ENCODE data around the gene IFNG. TPM values are rescaled to one million over a fixed set of nuclear protein-coding genes. Genes with fewer than 3 reads are reported as not detected.
"Not testable (repeated sequence)": the region's sequence is repeated elsewhere in the genome, so short reads cannot be mapped to it uniquely, and the experiment has no call there.

IFNG gene
- polyA plus RNA-seq, 1 donor from 2014 or later, result not detected

DNA sequence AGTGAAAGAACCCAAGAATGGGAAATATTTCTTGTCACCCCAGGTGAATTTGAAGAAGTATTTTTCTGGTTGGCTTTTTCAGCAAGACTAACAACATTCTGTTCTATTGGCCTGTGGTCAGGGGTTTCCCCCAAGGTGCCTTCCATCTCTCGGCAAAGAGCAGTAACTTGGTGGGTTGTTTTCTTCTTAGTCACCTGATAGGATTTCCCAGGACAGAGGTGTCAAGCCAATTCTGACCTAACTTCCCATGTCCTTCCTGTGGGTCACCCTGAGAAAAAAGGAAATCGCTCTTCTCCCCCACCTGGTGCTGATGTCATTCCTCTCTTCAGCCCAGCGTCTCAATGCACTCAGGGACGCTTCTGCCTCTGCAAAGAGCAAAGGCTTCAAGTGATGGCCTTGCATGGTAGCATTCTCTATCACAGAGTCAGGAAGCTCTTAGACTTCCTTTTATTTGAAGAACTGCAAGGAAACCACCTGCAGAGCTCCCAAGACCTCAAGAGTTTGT lies 16.1 kb upstream of the IFNG start:
- no peak overlapping the region for H2AFZ ChIP-seq (ENCODE audit: low read depth, low read length)
- no peaks in the 10 kb centered on the region for H3K36me3 ChIP-seq (ENCODE audit: insufficient read depth, low read length)
- H3K4me2 ChIP-seq (ENCODE audit: low read length), result no peak overlapping the region
- H3F3A ChIP-seq (ENCODE audit: insufficient read depth, low read length, poor library complexity, severe bottlenecking), result no peaks in the 10 kb centered on the region
- no peaks in the 10 kb centered on the region for H3K9me2 ChIP-seq (ENCODE audit: insufficient read depth, low read length)
- H3K27ac ChIP-seq (ENCODE audit: low read length), result no peak overlapping the region
- H3K27me3 ChIP-seq (ENCODE audit: insufficient read depth, low read depth, low read length), result no peaks in the 10 kb centered on the region
- H3K9ac ChIP-seq (ENCODE audit: low read length), result no peak overlapping the region
- no peak overlapping the region for H3K4me3 ChIP-seq (ENCODE audit: low read length)
- no peak for TF ChIP-seq EP300 (conservative IDR thresholded peaks at IDR 0.05; ENCODE audit: poor library complexity, severe bottlenecking)
- no peaks in the 10 kb centered on the region for H4K20me1 ChIP-seq (ENCODE audit: insufficient read depth)
- H3K9me3 ChIP-seq (ENCODE audit: low read length), result no peaks in the 10 kb centered on the region
- H3K79me2 ChIP-seq (replicated peaks; ENCODE audit: insufficient read depth, low read length), result no peaks in the 10 kb centered on the region

DNA sequence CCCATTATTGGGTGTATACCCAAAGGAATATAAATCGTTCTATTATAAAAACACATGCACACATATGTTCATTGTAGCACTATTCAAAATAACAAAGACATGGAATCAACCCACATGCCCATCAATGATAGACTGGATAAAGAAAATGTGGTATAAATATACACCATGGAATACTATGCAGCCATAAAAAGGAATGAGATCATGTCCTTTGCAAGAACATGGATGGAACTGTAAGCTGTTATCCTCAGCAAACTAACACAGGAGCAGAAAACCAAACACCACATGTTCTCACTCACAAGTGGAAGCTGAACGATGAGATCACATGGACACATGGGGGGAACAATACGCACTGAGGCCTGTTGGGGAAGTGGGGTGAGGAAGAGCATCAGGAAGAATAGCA lies 15.2 kb upstream of the IFNG start:
- H3K27me3 ChIP-seq (ENCODE audit: insufficient read depth, low read depth, low read length); H4K20me1 ChIP-seq (ENCODE audit: insufficient read depth); H3K9ac ChIP-seq (ENCODE audit: low read length): not testable (repeated sequence)

DNA sequence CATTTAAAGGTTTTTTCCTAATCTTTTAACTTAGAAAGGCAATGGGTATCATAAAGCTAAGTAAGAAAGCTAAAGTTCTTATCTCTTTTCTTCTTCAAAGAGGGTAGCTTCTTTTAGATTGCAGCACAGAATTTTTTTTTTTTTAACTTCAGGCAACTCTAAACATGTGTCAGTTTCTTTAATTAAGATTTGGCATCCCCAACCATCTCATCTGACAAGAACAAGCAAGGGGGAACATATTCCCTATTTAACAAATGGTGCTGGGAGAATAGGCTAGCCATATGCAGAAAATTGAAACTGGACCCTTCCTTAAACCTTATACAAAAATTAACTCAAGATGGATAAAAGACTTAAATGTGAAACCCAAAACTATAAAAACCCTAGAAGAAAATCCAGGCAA lies 14.3 kb upstream of the IFNG start:
- H2AFZ ChIP-seq (ENCODE audit: low read depth, low read length), result no peak overlapping the region
- no peaks in the 10 kb centered on the region for H3K79me2 ChIP-seq (replicated peaks; ENCODE audit: insufficient read depth, low read length)
- no peaks in the 10 kb centered on the region for H3K9me3 ChIP-seq (ENCODE audit: low read length)
- no peaks in the 10 kb centered on the region for H3F3A ChIP-seq (ENCODE audit: insufficient read depth, low read length, poor library complexity, severe bottlenecking)
- no peak overlapping the region for H3K27ac ChIP-seq (ENCODE audit: low read length)
- no peaks in the 10 kb centered on the region for H3K9me2 ChIP-seq (ENCODE audit: insufficient read depth, low read length)
- no peak overlapping the region for H3K9ac ChIP-seq (ENCODE audit: low read length)
- H3K4me3 ChIP-seq (ENCODE audit: low read length), result no peak overlapping the region
- H3K4me2 ChIP-seq (ENCODE audit: low read length), result no peak overlapping the region
- H4K20me1 ChIP-seq (ENCODE audit: insufficient read depth), result no peaks in the 10 kb centered on the region
- TF ChIP-seq EZH2 (IDR thresholded peaks at IDR 0.05; ENCODE audit: borderline replicate concordance, insufficient read depth, low read length, poor library complexity, severe bottlenecking) (no peak), RAD21 (conservative IDR thresholded peaks at IDR 0.05) (no peak), SMC3 (conservative IDR thresholded peaks at IDR 0.05; ENCODE audit: poor library complexity) (no peak), TAF1 (IDR thresholded peaks at IDR 0.05; ENCODE audit: low read depth) (no peak), POLR2AphosphoS5 (IDR thresholded peaks at IDR 0.05) (no peak), MXI1 (conservative IDR thresholded peaks at IDR 0.05; ENCODE audit: poor library complexity, severe bottlenecking) (no peak)
- TF ChIP-seq, protein P1, sequence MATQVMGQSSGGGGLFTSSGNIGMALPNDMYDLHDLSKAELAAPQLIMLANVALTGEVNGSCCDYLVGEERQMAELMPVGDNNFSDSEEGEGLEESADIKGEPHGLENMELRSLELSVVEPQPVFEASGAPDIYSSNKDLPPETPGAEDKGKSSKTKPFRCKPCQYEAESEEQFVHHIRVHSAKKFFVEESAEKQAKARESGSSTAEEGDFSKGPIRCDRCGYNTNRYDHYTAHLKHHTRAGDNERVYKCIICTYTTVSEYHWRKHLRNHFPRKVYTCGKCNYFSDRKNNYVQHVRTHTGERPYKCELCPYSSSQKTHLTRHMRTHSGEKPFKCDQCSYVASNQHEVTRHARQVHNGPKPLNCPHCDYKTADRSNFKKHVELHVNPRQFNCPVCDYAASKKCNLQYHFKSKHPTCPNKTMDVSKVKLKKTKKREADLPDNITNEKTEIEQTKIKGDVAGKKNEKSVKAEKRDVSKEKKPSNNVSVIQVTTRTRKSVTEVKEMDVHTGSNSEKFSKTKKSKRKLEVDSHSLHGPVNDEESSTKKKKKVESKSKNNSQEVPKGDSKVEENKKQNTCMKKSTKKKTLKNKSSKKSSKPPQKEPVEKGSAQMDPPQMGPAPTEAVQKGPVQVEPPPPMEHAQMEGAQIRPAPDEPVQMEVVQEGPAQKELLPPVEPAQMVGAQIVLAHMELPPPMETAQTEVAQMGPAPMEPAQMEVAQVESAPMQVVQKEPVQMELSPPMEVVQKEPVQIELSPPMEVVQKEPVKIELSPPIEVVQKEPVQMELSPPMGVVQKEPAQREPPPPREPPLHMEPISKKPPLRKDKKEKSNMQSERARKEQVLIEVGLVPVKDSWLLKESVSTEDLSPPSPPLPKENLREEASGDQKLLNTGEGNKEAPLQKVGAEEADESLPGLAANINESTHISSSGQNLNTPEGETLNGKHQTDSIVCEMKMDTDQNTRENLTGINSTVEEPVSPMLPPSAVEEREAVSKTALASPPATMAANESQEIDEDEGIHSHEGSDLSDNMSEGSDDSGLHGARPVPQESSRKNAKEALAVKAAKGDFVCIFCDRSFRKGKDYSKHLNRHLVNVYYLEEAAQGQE (IDR thresholded peaks at IDR 0.05; ENCODE audit: borderline replicate concordance), result no peak
- TF ChIP-seq, protein P2, sequence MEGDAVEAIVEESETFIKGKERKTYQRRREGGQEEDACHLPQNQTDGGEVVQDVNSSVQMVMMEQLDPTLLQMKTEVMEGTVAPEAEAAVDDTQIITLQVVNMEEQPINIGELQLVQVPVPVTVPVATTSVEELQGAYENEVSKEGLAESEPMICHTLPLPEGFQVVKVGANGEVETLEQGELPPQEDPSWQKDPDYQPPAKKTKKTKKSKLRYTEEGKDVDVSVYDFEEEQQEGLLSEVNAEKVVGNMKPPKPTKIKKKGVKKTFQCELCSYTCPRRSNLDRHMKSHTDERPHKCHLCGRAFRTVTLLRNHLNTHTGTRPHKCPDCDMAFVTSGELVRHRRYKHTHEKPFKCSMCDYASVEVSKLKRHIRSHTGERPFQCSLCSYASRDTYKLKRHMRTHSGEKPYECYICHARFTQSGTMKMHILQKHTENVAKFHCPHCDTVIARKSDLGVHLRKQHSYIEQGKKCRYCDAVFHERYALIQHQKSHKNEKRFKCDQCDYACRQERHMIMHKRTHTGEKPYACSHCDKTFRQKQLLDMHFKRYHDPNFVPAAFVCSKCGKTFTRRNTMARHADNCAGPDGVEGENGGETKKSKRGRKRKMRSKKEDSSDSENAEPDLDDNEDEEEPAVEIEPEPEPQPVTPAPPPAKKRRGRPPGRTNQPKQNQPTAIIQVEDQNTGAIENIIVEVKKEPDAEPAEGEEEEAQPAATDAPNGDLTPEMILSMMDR (IDR thresholded peaks at IDR 0.05; ENCODE audit: poor library complexity, severe bottlenecking), result no peak
- no peaks in the 10 kb centered on the region for H3K27me3 ChIP-seq (ENCODE audit: insufficient read depth, low read depth, low read length)
- no peaks in the 10 kb centered on the region for H3K36me3 ChIP-seq (ENCODE audit: insufficient read depth, low read length)

More for the DNA sequence above, 15.2 kb upstream of the IFNG start:
- not testable (repeated sequence) for H3K4me3 ChIP-seq (ENCODE audit: low read length); H2AFZ ChIP-seq (ENCODE audit: low read depth, low read length); H3K79me2 ChIP-seq (replicated peaks; ENCODE audit: insufficient read depth, low read length); H3K9me3 ChIP-seq (ENCODE audit: low read length); H3F3A ChIP-seq (ENCODE audit: insufficient read depth, low read length, poor library complexity, severe bottlenecking); H3K27ac ChIP-seq (ENCODE audit: low read length); H3K36me3 ChIP-seq (ENCODE audit: insufficient read depth, low read length); H3K4me2 ChIP-seq (ENCODE audit: low read length); H3K9me2 ChIP-seq (ENCODE audit: insufficient read depth, low read length)
